SU-DHL-6 (cell line): ENCODE measurements around the gene RIMBP2.

Source experiments
- H2AFZ ChIP-seq: fragments of 200-600 bp; sonication (generic); 2 replicates; pipeline ENCODE4 v1.6.1; 2014; ENCODE audit warnings: low read depth, mild to moderate bottlenecking, moderate library complexity, mixed read lengths, antibody characterized with exemption, low read length; ENCODE audit not compliant: severe bottlenecking
- H3F3A ChIP-seq: fragments of 200-600 bp; shearing (Covaris generic); 2 replicates; pipeline ENCODE4 v1.6.0; 2016; ENCODE audit warnings: antibody characterized with exemption, mild to moderate bottlenecking; ENCODE audit not compliant: insufficient read depth
- H3K27ac ChIP-seq: fragments of 200-600 bp; sonication (generic); 2 replicates; pipeline ENCODE4 v1.5.1; 2016; ENCODE audit warnings: low read depth, mild to moderate bottlenecking, low read length, moderate library complexity, mixed read lengths
- H3K27me3 ChIP-seq: fragments of 200-600 bp; sonication (generic), shearing (Covaris generic); 2 replicates; pipeline ENCODE4 v1.6.0; 2014; ENCODE audit warnings: mild to moderate bottlenecking, low read length
- H3K36me3 ChIP-seq: fragments of 200-600 bp; sonication (generic); 2 replicates; pipeline ENCODE4 v1.6.1; 2014; ENCODE audit warnings: mild to moderate bottlenecking, low read length, mixed read lengths
- H3K4me2 ChIP-seq: fragments of 300-600, 200-600 bp; shearing (Covaris generic), sonication (generic); 2 replicates; pipeline ENCODE4 v1.6.0; 2014; ENCODE audit warnings: low read length, low read depth, mild to moderate bottlenecking; ENCODE audit not compliant: poor library complexity, severe bottlenecking
- H3K4me3 ChIP-seq: fragments of 200-600 bp; sonication (generic); 2 replicates; pipeline ENCODE4 v1.5.1; 2014; ENCODE audit warnings: antibody characterized with exemption, low read length, mild to moderate bottlenecking, mixed read lengths; ENCODE audit not compliant: insufficient read depth, poor library complexity, severe bottlenecking
- H3K79me2 ChIP-seq: fragments of 200-600 bp; sonication (generic); 2 replicates; pipeline ENCODE4 v1.6.1; 2014; ENCODE audit warnings: mild to moderate bottlenecking, low read length, moderate library complexity; ENCODE audit not compliant: insufficient read depth
- H3K9ac ChIP-seq: fragments of 200-600 bp; sonication (generic); 2 replicates; pipeline ENCODE4 v1.7.0; 2014; ENCODE audit warnings: mild to moderate bottlenecking, low read length
- H3K9me2 ChIP-seq: fragments of 200-600 bp; sonication (generic); replicated peaks from 2 replicates; pipeline ENCODE4 v1.6.1; 2014; ENCODE audit warnings: low read length; ENCODE audit not compliant: insufficient read depth
- H3K9me3 ChIP-seq: fragments of 200-600 bp; sonication (generic); 2 replicates; pipeline ENCODE4 v1.6.1; 2014; ENCODE audit warnings: low read length, mixed read lengths; ENCODE audit not compliant: insufficient read depth
- H4K20me1 ChIP-seq: fragments of 200-600 bp; sonication (generic); 2 replicates; pipeline ENCODE4 v1.6.1; 2014; ENCODE audit warnings: low read depth, mild to moderate bottlenecking, antibody characterized with exemption, low read length, moderate library complexity, mixed read lengths
- EZH2phosphoT487 ChIP-seq: fragments of 200-600 bp; sonication (generic), shearing (Covaris generic); conservative IDR thresholded peaks from 2 replicates; pipeline ENCODE4 v1.6.1; 2018; ENCODE audit warnings: mild to moderate bottlenecking, antibody characterized with exemption, low read length, moderate library complexity, mixed read lengths
- TF ChIP-seq, protein P1 (sequence below): fragments of 200-600 bp; sonication (generic); IDR thresholded peaks from one replicate; pipeline ENCODE4 v1.5.1; 2017; ENCODE audit warnings: antibody characterized with exemption, mild to moderate bottlenecking, low read length, moderate library complexity; ENCODE audit not compliant: insufficient read depth, poor library complexity, severe bottlenecking

Gene RIMBP2

DNA sequence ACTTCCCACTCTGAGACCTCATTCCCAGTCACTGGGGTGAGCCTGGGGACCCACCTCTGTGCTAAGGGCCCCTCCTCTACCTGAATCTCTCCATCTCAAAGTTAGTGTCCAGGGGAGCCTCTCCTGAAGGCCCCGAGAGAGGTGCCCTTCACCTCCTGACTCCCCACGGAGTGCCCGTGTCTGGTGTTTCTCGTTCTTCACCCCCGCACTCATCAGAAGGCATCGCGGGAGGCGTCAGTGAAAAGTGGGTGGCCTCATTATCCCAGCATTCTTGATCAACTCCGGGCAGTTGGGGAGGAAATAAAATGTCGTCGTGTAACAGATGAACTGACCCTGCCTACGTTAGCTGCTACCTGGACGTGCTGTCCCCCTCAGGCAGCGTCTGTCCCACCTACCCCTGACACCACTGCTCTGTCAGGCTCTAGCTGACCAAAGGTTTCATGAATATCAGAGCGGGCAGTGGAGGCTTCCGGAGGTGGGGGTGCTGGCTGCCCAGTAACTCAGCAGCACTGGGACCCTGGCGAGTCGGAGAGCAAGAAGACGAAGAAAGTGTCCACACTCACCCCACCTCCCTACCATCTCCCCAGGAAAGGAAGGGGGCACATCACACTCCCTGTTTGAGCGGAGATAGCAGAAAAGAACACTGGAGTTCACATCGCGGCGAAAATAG lies 275.6 kb downstream of the RIMBP2 start:
- no peaks in the 10 kb centered on the region for H3K9me3 ChIP-seq
- no peaks in the 10 kb centered on the region for H4K20me1 ChIP-seq
- no peaks in the 10 kb centered on the region for H3K79me2 ChIP-seq
- H3K27me3 ChIP-seq, result no peaks in the 10 kb centered on the region
- H3F3A ChIP-seq, result no peaks in the 10 kb centered on the region
- no peak overlapping the region for H2AFZ ChIP-seq
- H3K9ac ChIP-seq, result no peak overlapping the region
- H3K9me2 ChIP-seq, result no peaks in the 10 kb centered on the region
- H3K4me3 ChIP-seq, result no peak overlapping the region
- no peak overlapping the region for H3K4me2 ChIP-seq
- H3K36me3 ChIP-seq, result no peaks in the 10 kb centered on the region
- H3K27ac ChIP-seq, result no peak overlapping the region
- TF ChIP-seq EZH2phosphoT487, result no peak
- TF ChIP-seq, protein P1, sequence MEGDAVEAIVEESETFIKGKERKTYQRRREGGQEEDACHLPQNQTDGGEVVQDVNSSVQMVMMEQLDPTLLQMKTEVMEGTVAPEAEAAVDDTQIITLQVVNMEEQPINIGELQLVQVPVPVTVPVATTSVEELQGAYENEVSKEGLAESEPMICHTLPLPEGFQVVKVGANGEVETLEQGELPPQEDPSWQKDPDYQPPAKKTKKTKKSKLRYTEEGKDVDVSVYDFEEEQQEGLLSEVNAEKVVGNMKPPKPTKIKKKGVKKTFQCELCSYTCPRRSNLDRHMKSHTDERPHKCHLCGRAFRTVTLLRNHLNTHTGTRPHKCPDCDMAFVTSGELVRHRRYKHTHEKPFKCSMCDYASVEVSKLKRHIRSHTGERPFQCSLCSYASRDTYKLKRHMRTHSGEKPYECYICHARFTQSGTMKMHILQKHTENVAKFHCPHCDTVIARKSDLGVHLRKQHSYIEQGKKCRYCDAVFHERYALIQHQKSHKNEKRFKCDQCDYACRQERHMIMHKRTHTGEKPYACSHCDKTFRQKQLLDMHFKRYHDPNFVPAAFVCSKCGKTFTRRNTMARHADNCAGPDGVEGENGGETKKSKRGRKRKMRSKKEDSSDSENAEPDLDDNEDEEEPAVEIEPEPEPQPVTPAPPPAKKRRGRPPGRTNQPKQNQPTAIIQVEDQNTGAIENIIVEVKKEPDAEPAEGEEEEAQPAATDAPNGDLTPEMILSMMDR, result no peak

DNA sequence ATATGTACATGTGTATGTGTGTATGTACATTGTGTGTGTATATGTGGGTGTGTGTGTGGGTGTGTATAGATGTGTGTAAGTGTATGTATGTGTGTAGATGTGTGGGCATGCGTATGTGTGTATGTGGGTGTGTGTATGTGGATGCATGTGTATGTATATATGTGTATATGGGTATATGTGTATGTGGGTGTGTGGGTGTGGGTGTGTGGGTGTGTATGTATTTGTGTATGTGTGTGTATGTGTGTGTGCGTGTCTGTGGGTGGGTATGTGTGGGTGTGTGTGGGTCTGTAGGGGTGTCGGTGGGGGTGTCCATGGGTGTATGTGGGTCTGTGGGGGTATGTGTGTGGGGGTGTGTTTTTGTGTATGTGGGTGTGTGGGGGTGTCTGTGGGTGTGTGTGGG lies 276.8 kb downstream of the RIMBP2 start:
- Histone ChIP-seq H3K4me3 (no peak overlapping the region), H3K36me3 (no peaks in the 10 kb centered on the region), H3F3A (no peaks in the 10 kb centered on the region), H3K79me2 (no peaks in the 10 kb centered on the region), H3K9me2 (no peaks in the 10 kb centered on the region), H3K27me3 (no peaks in the 10 kb centered on the region), H2AFZ (no peak overlapping the region), H4K20me1 (no peaks in the 10 kb centered on the region), H3K9ac (no peak overlapping the region), H3K27ac (no peak overlapping the region), H3K4me2 (no peak overlapping the region), H3K9me3 (no peaks in the 10 kb centered on the region)
- TF ChIP-seq, protein P1, result no peak
- TF ChIP-seq EZH2phosphoT487, result no peak

DNA sequence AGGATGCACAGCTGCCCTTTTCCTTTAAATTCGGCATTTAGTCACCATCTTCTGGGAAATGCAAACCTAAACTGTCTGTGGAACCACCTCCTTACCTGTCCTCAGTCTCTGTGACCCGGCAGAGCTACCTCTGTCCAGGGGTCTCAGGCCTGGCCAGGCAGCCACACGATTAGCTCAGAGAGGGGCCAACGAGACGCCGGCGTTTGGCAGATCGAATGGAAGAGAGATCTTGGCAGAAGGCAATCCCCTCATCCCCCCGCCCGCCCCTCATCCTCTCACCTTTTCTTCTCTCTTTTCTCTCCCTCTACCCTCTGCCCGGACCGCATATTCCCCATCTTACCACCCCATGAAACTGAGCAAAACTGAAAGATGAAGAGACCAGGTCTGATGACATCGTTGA lies 277.4 kb downstream of the RIMBP2 start:
- Histone ChIP-seq H2AFZ (no peak overlapping the region), H3K9me3 (no peaks in the 10 kb centered on the region), H3K27me3 (no peaks in the 10 kb centered on the region), H3K9me2 (no peaks in the 10 kb centered on the region), H3K9ac (no peak overlapping the region), H3F3A (no peaks in the 10 kb centered on the region), H3K4me3 (no peak overlapping the region), H3K36me3 (no peaks in the 10 kb centered on the region), H3K4me2 (no peak overlapping the region), H4K20me1 (no peaks in the 10 kb centered on the region), H3K79me2 (no peaks in the 10 kb centered on the region), H3K27ac (no peak overlapping the region)
- TF ChIP-seq EZH2phosphoT487, result no peak
- TF ChIP-seq, protein P1, result no peak
